HG03025 (cell line): ENCODE measurements around the gene KCNH6.

ENCODE experiments used
- ATAC-seq: cut with Tn5 transposase; IDR thresholded peaks from one replicate; pipeline ENCODE4 v1.9.1; 2021; ENCODE audit warnings: mild to moderate bottlenecking, moderate library complexity; ENCODE audit not compliant: unreplicated experiment, low FRiP score

The KCNH6 gene

GRCh38 chr17:63523253-63523855 lies at the start of gene KCNH6:
TSS of gene KCNH6 (plus strand) at chr17:63523358. CDS start at chr17:63523414, 56 bp downstream.
- ATAC-seq, result no peak

GRCh38 chr17:63474174-63474573 lies 49.0 kb upstream of the KCNH6 start:
- no peak for ATAC-seq

GRCh38 chr17:63474586-63475460 lies 48.3 kb upstream of the KCNH6 start:
- ATAC-seq, result no peak

GRCh38 chr17:63475491-63476412 lies 47.4 kb upstream of the KCNH6 start:
- ATAC-seq, result no peak

GRCh38 chr17:63476459-63476853 lies 46.7 kb upstream of the KCNH6 start:
- ATAC-seq, result no peak

GRCh38 chr17:63476854-63477479 lies 46.2 kb upstream of the KCNH6 start, which contains the start of gene ACE:
TSS of gene ACE (plus strand) at chr17:63477061. CDS start at chr17:63477095, 34 bp downstream.
- ATAC-seq, result no peak

- no peak for ATAC-seq
Observed at GRCh38 chr17:63477480-63478440, 45.4 kb upstream of the KCNH6 start.

GRCh38 chr17:63478814-63479494 lies 44.2 kb upstream of the KCNH6 start:
- ATAC-seq, result no peak

GRCh38 chr17:63479495-63480184 lies 43.5 kb upstream of the KCNH6 start:
- ATAC-seq, result no peak

- ATAC-seq, result no peak
Observed at GRCh38 chr17:63480192-63480784, 42.9 kb upstream of the KCNH6 start.

- no peak for ATAC-seq
Observed at GRCh38 chr17:63480826-63481487, 42.2 kb upstream of the KCNH6 start.

- no peak for ATAC-seq
Observed at GRCh38 chr17:63481488-63481870, 41.7 kb upstream of the KCNH6 start.

- ATAC-seq, result no peak
Observed at GRCh38 chr17:63482509-63482908, 40.6 kb upstream of the KCNH6 start.

- no peak for ATAC-seq
Observed at GRCh38 chr17:63483038-63483437, 40.1 kb upstream of the KCNH6 start.

GRCh38 chr17:63483655-63484575 lies 39.2 kb upstream of the KCNH6 start:
- no peak for ATAC-seq
